ENCODE measurements around the gene CHST3.

- TF ChIP-seq CTCF (IDR thresholded peaks at IDR 0.05 in 8 of 11, conservative IDR thresholded peaks at IDR 0.05 in 3 of 11) (peak; percentile 98 to 99 (median 99)), POLR2A (IDR thresholded peaks at IDR 0.05) (no peak), POLR2AphosphoS5 (IDR thresholded peaks at IDR 0.05) (peak in 2 of 3 donors; percentile 59 to 73)
Measured at GRCh38 chr10:72048450-72049124, 84.4 kb downstream of the CHST3 start.

Measured in spleen (tissue), 7 donors.